HepG2 (cell line): Measurements from ENCODE around the gene GPSM1. TPM values are rescaled to one million over a fixed set of nuclear protein-coding genes. Genes with fewer than 3 reads are reported as not detected.
A peak's percentile ranks its signal among the peaks of the same experiment; 100 is the strongest.

Experiments used
- ATF4 ChIP-seq, 2 experiments: fragments of 450-650 bp in 1 of 2; sonication (generic) in 1 of 2; formaldehyde crosslinking; IDR thresholded peaks; 2 replicates each; pipeline versions ENCODE4 v1.5.0 to v1.8.0; 2020 to 2022; ENCODE audit warnings: mild to moderate bottlenecking in 1 of 2, missing genetic modification reagents in 1 of 2
- CENPX ChIP-seq: sonication (generic); formaldehyde crosslinking; IDR thresholded peaks from 2 replicates; pipeline ENCODE4 v1.9.0; 2021; ENCODE audit warnings: mild to moderate bottlenecking, missing genetic modification reagents, moderate library complexity
- HCFC1 ChIP-seq: fragments of 150-350 bp; IDR thresholded peaks from 2 replicates; pipeline ENCODE4 v1.6.1; 2014; ENCODE audit warnings: low read depth, low read length
- HMG20A ChIP-seq: IDR thresholded peaks from 2 replicates; pipeline ENCODE4 v1.6.1; 2016; ENCODE audit warnings: borderline replicate concordance
- HOXD1 ChIP-seq: sonication (generic); formaldehyde crosslinking; IDR thresholded peaks from 2 replicates; pipeline ENCODE4 v1.5.0; 2020; ENCODE audit warnings: missing genetic modification reagents
- LCORL ChIP-seq, 2 experiments: fragments of 450-650 bp in 1 of 2; sonication (generic) in 1 of 2; formaldehyde crosslinking in 1 of 2; IDR thresholded peaks; 2 replicates each; pipeline versions ENCODE4 v1.5.0 to v1.6.1; 2017 to 2020; ENCODE audit warnings: antibody characterized with exemption in 1 of 2, missing genetic modification reagents in 1 of 2
- MAFF ChIP-seq: IDR thresholded peaks from 2 replicates; pipeline ENCODE4 v1.6.1; 2011; ENCODE audit warnings: low read depth, low read length, improper control_type of control experiment
- NCOR1 ChIP-seq: fragments of 200-600 bp; sonication (generic); IDR thresholded peaks from 2 replicates; pipeline ENCODE4 v1.7.0; 2017; ENCODE audit warnings: antibody characterized with exemption, low read length, borderline replicate concordance
- POLR2A ChIP-seq, 2 experiments: IDR thresholded peaks; 2 replicates each; pipeline ENCODE4 v1.6.1; 2011; ENCODE audit warnings: low read depth in 2 of 2, low read length in 2 of 2, mild to moderate bottlenecking in 1 of 2, moderate library complexity in 1 of 2; ENCODE audit not compliant: insufficient read depth in 1 of 2
- PRMT3 ChIP-seq: sonication (generic); formaldehyde crosslinking; IDR thresholded peaks from 2 replicates; pipeline ENCODE4 v1.8.1; 2022; ENCODE audit warnings: low read depth, mild to moderate bottlenecking, moderate library complexity, missing genetic modification reagents, borderline replicate concordance
- TAF15 ChIP-seq: fragments of 200-400 bp; formaldehyde crosslinking; IDR thresholded peaks from one replicate; pipeline ENCODE4 v1.6.1; 2018; ENCODE audit warnings: mild to moderate bottlenecking, low read depth, low read length; ENCODE audit not compliant: poor library complexity, severe bottlenecking
- ZFP90 ChIP-seq: sonication (generic); formaldehyde crosslinking; IDR thresholded peaks from 2 replicates; pipeline ENCODE4 v1.8.0; 2022; ENCODE audit warnings: missing genetic modification reagents, mild to moderate bottlenecking, inconsistent platforms, borderline replicate concordance
- ZNF160 ChIP-seq: sonication (generic); formaldehyde crosslinking; IDR thresholded peaks from 2 replicates; pipeline ENCODE4 v1.8.0; 2022; ENCODE audit warnings: mild to moderate bottlenecking, inconsistent platforms, missing genetic modification reagents
- ZNF18 ChIP-seq: sonication (generic); formaldehyde crosslinking; IDR thresholded peaks from 2 replicates; pipeline ENCODE4 v1.8.0; 2022; ENCODE audit warnings: mild to moderate bottlenecking, missing genetic modification reagents; ENCODE audit not compliant: insufficient replicate concordance
- ZNF350 ChIP-seq: sonication (generic); formaldehyde crosslinking; IDR thresholded peaks from 2 replicates; pipeline ENCODE4 v1.4.0; 2020; ENCODE audit warnings: mild to moderate bottlenecking, low read depth, missing genetic modification reagents, borderline replicate concordance
- polyA plus RNA-seq, 8 experiments: library from polyadenylated mRNA; depleted of rRNA in 3 of 8; stranded (reverse) in 7 of 8; unstranded in 1 of 8; fragments of >200 nt; fragmentation: Illumina TruSeq in 4 of 8; extraction: Trizol in 4 of 8; gene quantifications; 2 replicates each; pipeline versions ENCODE4 v1.2.1 to v1.2.3, GENCODE V29; 2011 to 2016; ENCODE audit warnings: low read depth in 4 of 8, missing spikeins in 1 of 8, mixed read lengths in 1 of 8; ENCODE audit not compliant: insufficient read depth in 1 of 8
- total RNA-seq, 5 experiments: library from RNA; depleted of rRNA; stranded (reverse); fragments of >200 nt; fragmentation: Illumina TruSeq; extraction: Trizol; gene quantifications; 2 replicates each; pipeline ENCODE4 v1.2.3, GENCODE V29; 2016; ENCODE audit warnings: low read depth in 1 of 5
- TF ChIP-seq, protein P1 (sequence below): sonication (generic); formaldehyde crosslinking; IDR thresholded peaks from 2 replicates; pipeline ENCODE4 v1.9.0; 2021; ENCODE audit warnings: mild to moderate bottlenecking, missing genetic modification reagents
- TF ChIP-seq, protein P2 (sequence below): sonication (generic); formaldehyde crosslinking; IDR thresholded peaks from 2 replicates; pipeline ENCODE4 v1.5.1; 2020; ENCODE audit warnings: missing genetic modification reagents, mild to moderate bottlenecking, borderline replicate concordance

GPSM1 gene
- total and polyA plus RNA-seq, 2 of the 13 experiments (the other 11 are each of a cell fraction or from before 2014, with no cell fraction given): 1.0 to 2.4 TPM

- no peak for TF ChIP-seq TAF15
- no peak for TF ChIP-seq ZNF18 (CRISPR knock-in tag)
- TF ChIP-seq, protein P1, sequence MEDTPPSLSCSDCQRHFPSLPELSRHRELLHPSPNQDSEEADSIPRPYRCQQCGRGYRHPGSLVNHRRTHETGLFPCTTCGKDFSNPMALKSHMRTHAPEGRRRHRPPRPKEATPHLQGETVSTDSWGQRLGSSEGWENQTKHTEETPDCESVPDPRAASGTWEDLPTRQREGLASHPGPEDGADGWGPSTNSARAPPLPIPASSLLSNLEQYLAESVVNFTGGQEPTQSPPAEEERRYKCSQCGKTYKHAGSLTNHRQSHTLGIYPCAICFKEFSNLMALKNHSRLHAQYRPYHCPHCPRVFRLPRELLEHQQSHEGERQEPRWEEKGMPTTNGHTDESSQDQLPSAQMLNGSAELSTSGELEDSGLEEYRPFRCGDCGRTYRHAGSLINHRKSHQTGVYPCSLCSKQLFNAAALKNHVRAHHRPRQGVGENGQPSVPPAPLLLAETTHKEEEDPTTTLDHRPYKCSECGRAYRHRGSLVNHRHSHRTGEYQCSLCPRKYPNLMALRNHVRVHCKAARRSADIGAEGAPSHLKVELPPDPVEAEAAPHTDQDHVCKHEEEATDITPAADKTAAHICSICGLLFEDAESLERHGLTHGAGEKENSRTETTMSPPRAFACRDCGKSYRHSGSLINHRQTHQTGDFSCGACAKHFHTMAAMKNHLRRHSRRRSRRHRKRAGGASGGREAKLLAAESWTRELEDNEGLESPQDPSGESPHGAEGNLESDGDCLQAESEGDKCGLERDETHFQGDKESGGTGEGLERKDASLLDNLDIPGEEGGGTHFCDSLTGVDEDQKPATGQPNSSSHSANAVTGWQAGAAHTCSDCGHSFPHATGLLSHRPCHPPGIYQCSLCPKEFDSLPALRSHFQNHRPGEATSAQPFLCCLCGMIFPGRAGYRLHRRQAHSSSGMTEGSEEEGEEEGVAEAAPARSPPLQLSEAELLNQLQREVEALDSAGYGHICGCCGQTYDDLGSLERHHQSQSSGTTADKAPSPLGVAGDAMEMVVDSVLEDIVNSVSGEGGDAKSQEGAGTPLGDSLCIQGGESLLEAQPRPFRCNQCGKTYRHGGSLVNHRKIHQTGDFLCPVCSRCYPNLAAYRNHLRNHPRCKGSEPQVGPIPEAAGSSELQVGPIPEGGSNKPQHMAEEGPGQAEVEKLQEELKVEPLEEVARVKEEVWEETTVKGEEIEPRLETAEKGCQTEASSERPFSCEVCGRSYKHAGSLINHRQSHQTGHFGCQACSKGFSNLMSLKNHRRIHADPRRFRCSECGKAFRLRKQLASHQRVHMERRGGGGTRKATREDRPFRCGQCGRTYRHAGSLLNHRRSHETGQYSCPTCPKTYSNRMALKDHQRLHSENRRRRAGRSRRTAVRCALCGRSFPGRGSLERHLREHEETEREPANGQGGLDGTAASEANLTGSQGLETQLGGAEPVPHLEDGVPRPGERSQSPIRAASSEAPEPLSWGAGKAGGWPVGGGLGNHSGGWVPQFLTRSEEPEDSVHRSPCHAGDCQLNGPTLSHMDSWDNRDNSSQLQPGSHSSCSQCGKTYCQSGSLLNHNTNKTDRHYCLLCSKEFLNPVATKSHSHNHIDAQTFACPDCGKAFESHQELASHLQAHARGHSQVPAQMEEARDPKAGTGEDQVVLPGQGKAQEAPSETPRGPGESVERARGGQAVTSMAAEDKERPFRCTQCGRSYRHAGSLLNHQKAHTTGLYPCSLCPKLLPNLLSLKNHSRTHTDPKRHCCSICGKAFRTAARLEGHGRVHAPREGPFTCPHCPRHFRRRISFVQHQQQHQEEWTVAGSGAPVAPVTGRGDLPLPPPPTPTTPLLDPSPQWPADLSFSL (CRISPR knock-in tag): no peak
- TF ChIP-seq NCOR1: no peak
- TF ChIP-seq PRMT3 (CRISPR knock-in tag): no peak
- TF ChIP-seq, protein P2, sequence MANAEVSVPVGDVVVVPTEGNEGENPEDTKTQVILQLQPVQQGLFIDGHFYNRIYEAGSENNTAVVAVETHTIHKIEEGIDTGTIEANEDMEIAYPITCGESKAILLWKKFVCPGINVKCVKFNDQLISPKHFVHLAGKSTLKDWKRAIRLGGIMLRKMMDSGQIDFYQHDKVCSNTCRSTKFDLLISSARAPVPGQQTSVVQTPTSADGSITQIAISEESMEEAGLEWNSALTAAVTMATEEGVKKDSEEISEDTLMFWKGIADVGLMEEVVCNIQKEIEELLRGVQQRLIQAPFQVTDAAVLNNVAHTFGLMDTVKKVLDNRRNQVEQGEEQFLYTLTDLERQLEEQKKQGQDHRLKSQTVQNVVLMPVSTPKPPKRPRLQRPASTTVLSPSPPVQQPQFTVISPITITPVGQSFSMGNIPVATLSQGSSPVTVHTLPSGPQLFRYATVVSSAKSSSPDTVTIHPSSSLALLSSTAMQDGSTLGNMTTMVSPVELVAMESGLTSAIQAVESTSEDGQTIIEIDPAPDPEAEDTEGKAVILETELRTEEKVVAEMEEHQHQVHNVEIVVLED: no peak
- no peak for TF ChIP-seq MAFF
- TF ChIP-seq POLR2A (IDR thresholded peaks at IDR 0.05; ENCODE audit: insufficient read depth in 1 of 2, low read depth in 2 of 2, low read length in 2 of 2): peak in 1 of 2 experiments; percentile 36; a peak in 1 of 4 replicates
- TF ChIP-seq ZFP90 (CRISPR knock-in tag): no peak
- no peak for TF ChIP-seq HMG20A (CRISPR knock-in tag)
- no peak for TF ChIP-seq ATF4 (CRISPR knock-in tag; IDR thresholded peaks at IDR 0.05)
- TF ChIP-seq HCFC1: no peak
- no peak for TF ChIP-seq CENPX (CRISPR knock-in tag)
- 0 out of 2 replicates have a peak, but pooled peaks have one; percentile 49 for TF ChIP-seq ZNF160 (CRISPR knock-in tag)
- no peak for TF ChIP-seq HOXD1
- no peak for TF ChIP-seq LCORL (IDR thresholded peaks at IDR 0.05)
- no peak; the same call in 1 of the 2 replicates for TF ChIP-seq LCORL (CRISPR knock-in tag; IDR thresholded peaks at IDR 0.05)
- no peak for TF ChIP-seq ZNF350 (CRISPR knock-in tag)
These were observed 46.2 kb downstream of the GPSM1 start, which contains the start of gene CARD9 (continued) for GRCh38 chr9:136373300-136374182.
